ENCODE measurements around the gene ZNF385B. TPM values are rescaled to one million over a fixed set of nuclear protein-coding genes. Genes with fewer than 3 reads are reported as not detected.

The ZNF385B gene
- total RNA-seq, 2 donors from 2014 or later = not detected

GRCh38 chr2:179741317-179741716 is 120.1 kb downstream of the ZNF385B start:
- DNase-seq (ENCODE audit: low spot score in 2 of 2) (no peak), ATAC-seq (no peak)
- H3K9me3 Mint-ChIP-seq = no peaks in the 10 kb centered on the region
- H3K27ac Mint-ChIP-seq = no peak overlapping the region
- no peaks in the 10 kb centered on the region for H3K36me3 Mint-ChIP-seq

DNA sequence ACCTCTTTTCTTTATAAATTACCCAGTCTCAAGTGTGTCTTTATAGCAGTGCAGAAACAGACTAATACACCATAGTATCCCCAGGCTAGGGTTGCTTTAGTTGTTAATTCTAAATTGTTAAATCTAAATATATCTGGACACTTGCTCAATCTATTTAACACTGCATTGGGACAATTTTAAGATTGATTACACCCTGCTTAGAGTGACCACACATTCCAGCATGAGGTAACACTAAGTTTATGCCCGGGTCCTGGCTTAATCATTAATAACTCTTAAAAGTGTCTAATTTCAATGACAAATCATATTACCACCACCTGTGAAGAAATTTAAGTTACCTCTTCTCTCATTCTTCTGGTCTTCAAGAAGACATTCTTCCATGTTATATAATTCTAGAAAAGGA is 131.4 kb downstream of the ZNF385B start:
- Mint-ChIP-seq H3K9me3 (no peaks in the 10 kb centered on the region), H3K36me3 (no peaks in the 10 kb centered on the region), H3K27ac (no peak overlapping the region)
- no peak for DNase-seq (ENCODE audit: low spot score in 2 of 2)
- ATAC-seq = no peak

- Mint-ChIP-seq H3K36me3 (no peaks in the 10 kb centered on the region), H3K9me3 (no peaks in the 10 kb centered on the region), H3K27ac (no peak overlapping the region)
- DNase-seq (ENCODE audit: low spot score in 2 of 2) = no peak
- ATAC-seq = no peak
Measured at GRCh38 chr2:179726461-179727180, 134.8 kb downstream of the ZNF385B start.

GRCh38 chr2:179724403-179724802 is 137.0 kb downstream of the ZNF385B start:
- DNase-seq (ENCODE audit: low spot score in 2 of 2) = no peak
- ATAC-seq = no peak
- Mint-ChIP-seq H3K9me3 (no peaks in the 10 kb centered on the region), H3K36me3 (no peaks in the 10 kb centered on the region), H3K27ac (no peak overlapping the region)

GRCh38 chr2:179720173-179720772 is 141.1 kb downstream of the ZNF385B start:
- Mint-ChIP-seq H3K9me3 (no peaks in the 10 kb centered on the region), H3K27ac (no peak overlapping the region), H3K36me3 (no peaks in the 10 kb centered on the region)
- ATAC-seq (no peak), DNase-seq (ENCODE audit: low spot score in 2 of 2) (no peak)

DNA sequence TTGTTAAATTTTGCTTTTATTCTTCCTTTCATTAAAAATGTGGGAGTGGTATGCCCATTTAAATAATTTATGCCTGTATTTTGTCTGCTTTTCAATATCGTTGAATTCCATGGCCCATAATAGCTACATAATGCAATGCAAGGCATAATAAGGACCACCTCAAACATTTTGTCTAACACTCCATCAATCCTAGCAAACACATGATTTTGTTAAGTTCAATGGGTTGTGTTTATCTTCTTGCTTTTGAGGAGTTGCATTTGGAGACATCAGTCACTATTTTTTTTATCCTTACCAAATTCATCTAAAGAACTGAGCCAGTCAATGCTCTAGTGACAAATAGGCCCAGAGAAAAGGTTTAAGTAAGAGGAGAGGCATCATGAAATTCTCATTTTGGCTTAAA is 145.5 kb downstream of the ZNF385B start:
- no peak for ATAC-seq
- no peaks in the 10 kb centered on the region for H3K9me3 Mint-ChIP-seq
- DNase-seq (ENCODE audit: low spot score in 2 of 2) = no peak
- no peak overlapping the region for H3K27ac Mint-ChIP-seq
- H3K36me3 Mint-ChIP-seq = no peaks in the 10 kb centered on the region

- no peak for DNase-seq (ENCODE audit: low spot score in 2 of 2)
- H3K36me3 Mint-ChIP-seq = no peaks in the 10 kb centered on the region
- H3K27ac Mint-ChIP-seq = no peak overlapping the region
- no peaks in the 10 kb centered on the region for H3K9me3 Mint-ChIP-seq
- no peak for ATAC-seq
Measured at GRCh38 chr2:179715196-179715595, 146.2 kb downstream of the ZNF385B start.

- Mint-ChIP-seq H3K36me3 (no peaks in the 10 kb centered on the region), H3K9me3 (no peaks in the 10 kb centered on the region), H3K27ac (no peak overlapping the region)
- no peak for DNase-seq (ENCODE audit: low spot score in 2 of 2)
- no peak for ATAC-seq
Measured at GRCh38 chr2:179712825-179713224, 148.6 kb downstream of the ZNF385B start.

GRCh38 chr2:179711375-179711774 is 150.0 kb downstream of the ZNF385B start:
- no peak for ATAC-seq

DNA sequence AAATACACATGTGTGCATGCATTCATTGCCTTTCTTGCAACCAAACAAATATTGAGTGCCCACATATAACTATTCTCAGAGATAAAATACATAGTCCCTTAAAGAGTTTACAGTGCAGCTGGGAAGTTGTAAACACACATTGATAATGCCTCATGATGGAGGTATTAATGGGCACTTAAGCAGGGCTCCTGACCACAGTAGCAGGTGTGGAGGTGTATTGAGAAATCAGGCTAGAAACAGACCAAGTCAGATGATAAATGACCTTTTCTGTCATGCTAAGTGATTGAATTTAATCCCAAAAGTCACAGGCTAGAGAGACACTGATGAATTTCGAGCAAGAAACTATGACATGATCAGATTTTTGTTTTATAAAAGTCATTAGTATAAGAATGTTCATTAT is 157.7 kb downstream of the ZNF385B start:
- no peaks in the 10 kb centered on the region for H3K9me3 Mint-ChIP-seq
- no peaks in the 10 kb centered on the region for H3K36me3 Mint-ChIP-seq
- DNase-seq (ENCODE audit: low spot score in 2 of 2) (no peak), ATAC-seq (no peak)
- no peak overlapping the region for H3K27ac Mint-ChIP-seq

More at GRCh38 chr2:179711375-179711774, 150.0 kb downstream of the ZNF385B start:
- no peak for DNase-seq (ENCODE audit: low spot score in 2 of 2)
- H3K36me3 Mint-ChIP-seq = no peaks in the 10 kb centered on the region
- H3K9me3 Mint-ChIP-seq = no peaks in the 10 kb centered on the region
- no peak overlapping the region for H3K27ac Mint-ChIP-seq

GRCh38 chr2:179702912-179703311 is 158.5 kb downstream of the ZNF385B start:
- Mint-ChIP-seq H3K36me3 (no peaks in the 10 kb centered on the region), H3K9me3 (no peaks in the 10 kb centered on the region), H3K27ac (no peak overlapping the region)
- ATAC-seq = no peak
- DNase-seq (ENCODE audit: low spot score in 2 of 2) = no peak

- Mint-ChIP-seq H3K36me3 (no peaks in the 10 kb centered on the region), H3K9me3 (no peaks in the 10 kb centered on the region), H3K27ac (no peak overlapping the region)
- DNase-seq (ENCODE audit: low spot score in 2 of 2) (no peak), ATAC-seq (no peak)
Measured at GRCh38 chr2:179701524-179702110, 159.8 kb downstream of the ZNF385B start.

DNA sequence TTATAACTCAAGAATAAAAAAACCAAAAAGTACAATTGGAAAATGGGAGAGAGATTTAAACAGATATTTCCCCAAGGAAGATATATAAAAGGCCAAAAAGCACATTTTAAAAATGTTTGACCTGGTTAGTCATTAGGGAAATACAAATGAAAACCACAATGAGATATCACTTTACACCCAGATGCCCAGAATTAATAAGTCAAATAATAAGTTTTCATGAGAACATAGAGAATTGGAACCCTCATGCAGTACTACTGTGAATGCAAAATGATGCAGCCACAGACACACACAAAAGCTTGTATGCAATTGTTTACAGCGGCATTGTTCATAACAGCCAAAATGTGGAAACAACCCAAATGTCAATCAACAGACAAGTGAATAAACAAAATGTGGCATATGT is 165.9 kb downstream of the ZNF385B start:
- no peak for ATAC-seq
- Mint-ChIP-seq H3K9me3 (peaks cover 0 to 3% of the 10 kb centered on the region in 2 donors), H3K36me3 (no peaks in the 10 kb centered on the region), H3K27ac (no peak overlapping the region)
- no peak for DNase-seq (ENCODE audit: low spot score in 2 of 2)

- Mint-ChIP-seq H3K27ac (no peak overlapping the region), H3K36me3 (no peaks in the 10 kb centered on the region), H3K9me3 (peaks cover 0 to 3% of the 10 kb centered on the region in 2 donors)
- ATAC-seq (no peak), DNase-seq (ENCODE audit: low spot score in 2 of 2) (no peak)
Measured at GRCh38 chr2:179694963-179695362, 166.4 kb downstream of the ZNF385B start.

- Mint-ChIP-seq H3K36me3 (no peaks in the 10 kb centered on the region), H3K27ac (peak overlapping the region in 1 of 2 donors; percentile 22), H3K9me3 (peaks cover 0 to 3% of the 10 kb centered on the region in 2 donors)
- DNase-seq (ENCODE audit: low spot score in 2 of 2) = no peak
- ATAC-seq = no peak
Measured at GRCh38 chr2:179692610-179693009, 168.8 kb downstream of the ZNF385B start.

- no peak overlapping the region for H3K27ac Mint-ChIP-seq
- H3K9me3 Mint-ChIP-seq = peaks cover 0 to 3% of the 10 kb centered on the region in 2 donors
- ATAC-seq (no peak), DNase-seq (ENCODE audit: low spot score in 2 of 2) (no peak)
- no peaks in the 10 kb centered on the region for H3K36me3 Mint-ChIP-seq
Measured at GRCh38 chr2:179692043-179692442, 169.4 kb downstream of the ZNF385B start.

- Mint-ChIP-seq H3K9me3 (peaks cover 0 to 3% of the 10 kb centered on the region in 2 donors), H3K27ac (no peak overlapping the region), H3K36me3 (no peaks in the 10 kb centered on the region)
- ATAC-seq (no peak), DNase-seq (ENCODE audit: low spot score in 2 of 2) (no peak)
Measured at GRCh38 chr2:179691235-179691634, 170.2 kb downstream of the ZNF385B start.

Data from activated naive CD4-positive, alpha-beta T cell treated with anti-CD3 and anti-CD28 coated beads, Interleukin-2, amount 50 U/mL, for 72 hours (primary cell).